ENCODE data around the gene ARID1A.
"Not testable (repeated sequence)": the region's sequence is repeated elsewhere in the genome, so short reads cannot be mapped to it uniquely, and the experiment has no call there.

ARID1A gene

DNA sequence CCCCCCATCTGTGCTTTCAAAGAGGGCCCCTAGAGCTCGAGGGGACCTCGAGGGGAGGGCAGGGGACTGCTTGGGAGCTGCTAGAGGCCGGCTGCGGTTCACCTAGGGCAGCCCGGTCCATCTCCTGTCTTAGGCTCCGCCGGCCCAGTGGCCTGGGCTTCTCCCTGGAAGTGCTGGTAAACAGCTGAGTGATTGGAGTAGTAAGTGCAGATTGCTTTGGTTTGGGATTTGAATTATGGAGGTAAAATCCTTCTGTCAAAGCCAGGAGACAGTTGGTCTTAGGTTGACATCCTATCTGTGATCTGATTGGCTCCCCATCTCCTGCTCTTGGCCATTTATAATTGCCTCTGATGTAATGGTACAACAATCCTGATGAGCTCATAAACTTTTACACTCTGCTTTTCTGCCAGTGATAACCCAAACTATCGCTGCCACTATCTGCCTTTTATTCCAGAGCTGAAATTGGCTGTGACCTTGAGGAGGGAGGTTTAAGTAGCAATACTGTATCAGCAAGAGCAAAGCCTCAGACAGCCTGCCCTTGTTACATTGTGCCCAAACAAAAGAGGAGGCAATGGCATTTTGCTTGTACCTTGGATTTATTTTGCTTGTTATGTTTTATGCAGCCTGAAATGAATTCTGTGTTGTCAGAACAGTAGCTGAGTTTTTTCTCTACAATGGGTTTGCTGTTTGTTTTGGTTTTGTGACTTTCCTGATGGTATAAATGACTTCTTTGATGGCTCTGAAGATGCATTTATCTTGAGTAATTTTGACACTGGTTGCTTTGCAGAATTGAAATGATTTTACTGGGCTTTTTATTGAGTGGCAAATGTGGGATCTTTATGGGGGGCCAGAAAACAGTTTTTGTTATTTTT lies 2.4 kb downstream of the ARID1A start:
- DNase-seq, result peak; percentile 79

DNA sequence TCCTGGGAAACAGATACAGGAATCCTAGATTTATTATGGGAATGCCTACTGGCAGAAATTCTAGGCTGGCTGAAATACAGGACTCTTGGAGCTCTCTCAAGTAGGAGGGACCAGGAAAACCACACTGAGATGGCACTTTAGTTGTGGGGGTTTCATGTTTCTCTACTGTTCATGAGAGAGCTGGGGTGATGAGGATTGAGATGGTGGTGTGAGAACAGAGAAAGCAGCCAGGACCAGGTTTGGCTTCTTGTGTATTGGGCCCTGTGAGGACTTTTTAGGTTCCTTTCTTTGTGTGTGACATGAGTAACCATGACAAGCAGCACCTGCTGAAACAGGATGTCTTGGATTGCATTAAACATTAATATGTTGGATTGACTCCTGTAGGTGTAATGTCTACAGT lies 4.9 kb downstream of the ARID1A start:
- no peak for DNase-seq

DNA sequence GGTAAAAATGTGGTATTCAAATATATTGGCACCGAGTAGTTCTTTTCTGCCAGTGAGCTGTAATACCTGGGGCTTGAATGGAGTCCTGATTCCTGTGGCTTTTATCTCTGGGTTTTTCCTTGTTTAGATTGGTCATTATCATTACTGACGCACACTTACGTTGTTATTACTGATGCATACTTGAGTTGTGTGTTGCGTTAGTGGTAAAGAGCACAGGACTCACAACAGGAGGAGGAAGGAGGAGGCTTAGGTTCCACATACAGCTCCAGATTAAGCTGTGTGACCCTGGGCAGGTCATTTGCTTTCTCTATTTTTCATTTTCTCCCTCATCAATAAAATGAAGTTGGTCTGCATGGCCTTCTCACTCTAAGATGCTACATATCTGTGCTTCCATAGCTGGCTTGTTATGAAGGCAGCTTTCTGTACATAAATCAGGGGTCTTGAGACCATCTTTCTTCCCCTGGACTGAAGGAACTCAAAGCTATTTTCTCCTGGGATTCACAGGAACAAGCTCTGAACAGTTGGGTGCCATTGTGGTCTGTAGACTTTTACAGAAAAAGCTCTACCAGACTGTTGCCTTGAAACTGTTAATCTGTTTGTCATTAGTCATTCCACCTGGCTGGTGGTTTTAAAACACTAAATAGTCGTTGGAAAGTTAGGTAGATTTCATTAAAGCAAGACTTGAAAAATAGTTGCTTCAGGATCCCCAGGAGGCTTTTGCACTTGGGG lies 5.6 kb downstream of the ARID1A start:
- no peak for DNase-seq

DNA sequence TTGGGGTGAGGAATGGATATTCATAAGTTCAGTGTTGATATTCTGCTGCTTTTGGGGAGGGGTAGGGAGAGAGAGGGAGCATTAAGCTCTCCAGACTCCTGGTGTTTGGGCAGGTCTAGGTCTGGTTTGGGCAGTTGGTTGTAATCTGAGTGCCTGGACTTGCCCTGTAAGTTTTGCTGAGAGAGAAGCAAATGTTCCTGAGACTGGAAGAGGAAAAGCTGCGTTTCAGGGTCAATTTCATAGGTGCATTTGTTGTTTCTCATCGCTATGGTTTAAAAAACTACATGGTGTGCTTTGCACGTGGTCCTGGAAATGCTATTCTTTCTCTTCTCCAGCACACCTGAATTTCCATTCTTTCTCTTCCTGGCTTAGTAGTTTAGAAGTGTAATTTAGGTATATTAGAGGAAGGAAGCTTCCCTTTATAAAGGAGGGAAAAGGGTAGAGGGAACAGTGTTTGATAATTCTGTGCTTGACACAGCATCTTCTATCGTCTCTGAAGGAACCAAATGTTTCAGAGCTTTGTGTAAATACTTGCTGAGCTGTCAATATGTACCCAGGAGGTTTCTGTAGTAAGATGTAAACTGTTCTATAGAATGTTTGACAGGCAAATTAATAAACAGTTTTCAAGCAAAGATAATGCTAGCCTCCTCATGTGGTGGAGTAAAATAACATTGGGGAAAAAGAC lies 6.3 kb downstream of the ARID1A start:
- DNase-seq, result no peak

DNA sequence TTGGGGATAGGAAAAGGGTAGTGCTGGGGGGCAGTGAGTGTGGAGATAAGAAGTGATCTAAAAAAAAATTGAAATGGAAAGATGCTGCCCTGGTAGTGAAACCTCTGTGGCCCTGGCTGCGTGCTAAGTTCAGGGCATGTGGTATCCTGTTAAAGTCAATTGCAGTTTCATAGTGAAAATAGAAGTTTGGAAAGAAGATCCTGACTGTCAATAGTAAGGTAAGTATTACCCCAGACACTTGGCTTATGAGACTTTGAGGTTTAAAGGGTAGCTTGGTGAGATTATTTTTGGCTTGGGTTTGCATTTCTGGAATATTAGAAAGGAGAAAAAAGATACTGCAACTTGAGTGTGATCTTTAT lies 6.8 kb downstream of the ARID1A start:
- no peak for DNase-seq

DNA sequence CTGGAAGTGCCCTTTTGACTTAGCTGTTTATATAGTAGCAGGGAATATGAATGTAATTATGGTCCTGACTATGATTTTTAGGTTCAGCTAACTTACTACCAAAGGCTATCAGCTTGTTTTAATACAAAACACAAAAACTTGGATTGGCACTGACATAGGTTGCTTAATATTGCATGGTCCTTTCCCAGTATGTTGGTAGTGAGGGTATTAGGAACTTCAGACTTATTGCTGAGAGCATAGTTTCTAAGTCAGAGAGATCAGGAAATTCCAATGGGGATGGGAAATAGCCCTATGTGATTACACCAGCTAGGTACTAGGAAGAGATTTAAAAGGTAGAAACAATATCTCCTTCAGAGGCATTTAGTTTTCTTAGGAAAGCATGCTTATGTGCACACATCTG lies 7.7 kb downstream of the ARID1A start:
- DNase-seq, result no peak

DNA sequence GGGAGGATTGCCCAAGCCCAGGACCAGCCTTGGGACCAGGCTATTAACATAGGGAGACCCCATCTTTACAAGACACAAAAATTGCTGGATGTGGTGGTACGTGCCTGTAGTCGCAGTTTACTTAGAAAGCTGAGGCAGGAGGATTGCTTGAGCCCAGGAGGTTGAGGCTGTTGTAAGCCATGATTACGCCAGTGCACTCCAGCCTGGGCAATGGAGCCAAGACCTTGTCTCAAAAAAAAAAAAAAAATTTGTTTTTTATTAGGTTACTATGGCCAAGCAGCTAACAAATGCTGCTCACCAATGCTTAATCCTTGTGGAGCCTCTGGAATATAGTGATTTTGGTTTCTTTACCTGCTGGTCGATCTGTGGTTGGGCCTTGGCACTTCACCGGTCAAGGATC lies 8.8 kb downstream of the ARID1A start:
- DNase-seq, result no peak

DNA sequence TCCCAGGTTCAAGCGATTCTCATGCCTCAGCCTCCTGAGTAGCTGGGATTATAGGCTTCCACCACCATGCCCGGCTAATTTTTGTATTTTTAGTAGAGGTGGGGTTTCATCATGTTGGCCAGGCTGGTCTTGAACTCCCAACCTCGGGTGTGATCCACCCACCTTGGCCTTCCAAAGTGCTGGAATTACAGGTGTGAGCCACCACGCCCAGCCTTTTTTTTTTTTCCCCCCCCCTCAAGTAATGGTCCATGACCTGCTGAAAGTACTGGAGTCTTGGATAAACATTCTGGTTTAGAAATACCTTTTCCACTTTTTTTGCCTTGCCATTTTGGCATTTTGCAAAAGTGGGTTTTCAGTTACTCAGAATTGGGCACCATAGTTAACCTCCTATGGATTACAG lies 9.4 kb downstream of the ARID1A start:
- DNase-seq, result not testable (repeated sequence)

DNA sequence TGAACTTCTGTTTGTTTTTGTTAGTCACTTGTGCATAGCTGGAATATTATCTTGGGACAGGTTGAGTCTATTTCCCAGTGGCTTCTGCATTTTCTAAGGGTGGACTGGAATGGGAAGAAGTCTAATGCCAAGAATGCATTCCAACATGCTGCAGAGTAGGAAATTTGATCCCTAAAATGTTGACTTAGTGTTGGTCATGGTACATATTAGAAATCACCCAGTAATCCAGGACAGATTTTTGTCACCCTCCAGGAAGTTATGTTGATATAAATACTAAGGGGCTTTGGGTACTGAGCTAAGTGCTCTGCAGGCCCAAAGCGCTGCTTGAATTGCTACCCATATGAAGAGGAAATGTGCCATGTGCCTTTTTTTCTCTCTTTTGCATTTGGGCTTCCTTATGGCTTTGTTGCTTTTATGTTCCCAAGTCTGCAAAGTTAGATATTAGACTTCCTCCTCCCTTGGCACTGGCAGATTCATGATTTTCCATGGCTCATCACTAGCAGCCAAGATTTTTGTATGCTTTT lies 10.0 kb downstream of the ARID1A start:
- DNase-seq, result no peak

DNA sequence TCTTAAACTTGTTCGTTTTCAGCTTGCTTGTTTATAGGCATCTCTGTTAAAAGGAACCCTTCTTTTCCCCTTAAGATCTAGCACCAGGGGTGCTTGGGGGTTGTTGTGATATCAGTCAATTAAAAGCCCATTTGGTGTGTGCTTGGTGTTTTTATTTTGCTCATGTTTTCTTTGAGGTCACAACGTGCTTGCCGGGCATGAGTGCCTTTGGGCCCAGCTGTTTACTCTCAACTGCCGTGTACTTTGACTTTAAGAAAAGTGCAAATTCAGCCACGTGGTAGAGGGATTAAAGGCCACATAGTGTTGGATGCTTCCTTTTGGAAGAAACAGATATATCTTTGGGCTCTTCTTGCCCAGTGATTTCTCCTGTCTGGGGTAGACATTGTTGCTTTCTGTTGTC lies 10.5 kb downstream of the ARID1A start:
- no peak for DNase-seq

DNA sequence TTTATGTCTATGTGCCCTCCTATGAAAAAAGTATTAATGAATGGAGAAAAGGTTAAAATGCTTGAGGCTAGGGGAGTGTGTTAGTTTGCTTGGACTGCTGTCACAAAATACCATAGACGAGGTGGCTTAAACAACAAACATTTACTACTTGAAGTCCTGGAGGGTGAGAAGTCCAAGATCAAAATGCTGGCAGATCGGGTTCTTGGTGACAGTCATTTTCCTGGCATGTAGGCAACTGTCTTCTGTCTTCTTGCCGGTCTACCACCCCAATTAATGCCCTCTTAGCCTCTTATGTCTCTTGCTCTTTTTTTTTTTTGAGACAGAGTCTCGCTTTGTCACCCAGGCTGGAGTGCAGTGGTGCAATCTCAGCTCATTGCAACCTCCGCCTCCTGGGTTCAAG lies 15.0 kb downstream of the ARID1A start:
- no peak for DNase-seq

DNA sequence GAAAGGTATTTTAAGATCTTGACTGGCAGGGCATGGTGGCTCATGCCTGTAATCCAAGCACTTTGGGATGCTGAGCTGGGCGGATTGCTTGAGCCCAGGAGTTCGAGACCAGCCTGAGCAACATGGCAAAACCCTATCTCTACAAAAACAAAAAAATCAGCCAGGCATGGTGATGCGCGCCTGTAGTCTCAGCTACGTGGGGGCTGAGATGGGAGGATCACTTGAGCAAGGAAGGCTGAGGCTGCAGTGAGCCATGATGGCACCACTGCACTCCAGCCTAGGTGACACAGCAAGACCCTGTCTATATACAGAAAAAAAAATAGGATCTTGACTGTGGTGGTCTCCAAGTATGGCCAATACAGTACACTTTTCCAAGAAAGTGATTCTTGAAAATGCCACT lies 16.0 kb downstream of the ARID1A start:
- DNase-seq, result no peak

DNA sequence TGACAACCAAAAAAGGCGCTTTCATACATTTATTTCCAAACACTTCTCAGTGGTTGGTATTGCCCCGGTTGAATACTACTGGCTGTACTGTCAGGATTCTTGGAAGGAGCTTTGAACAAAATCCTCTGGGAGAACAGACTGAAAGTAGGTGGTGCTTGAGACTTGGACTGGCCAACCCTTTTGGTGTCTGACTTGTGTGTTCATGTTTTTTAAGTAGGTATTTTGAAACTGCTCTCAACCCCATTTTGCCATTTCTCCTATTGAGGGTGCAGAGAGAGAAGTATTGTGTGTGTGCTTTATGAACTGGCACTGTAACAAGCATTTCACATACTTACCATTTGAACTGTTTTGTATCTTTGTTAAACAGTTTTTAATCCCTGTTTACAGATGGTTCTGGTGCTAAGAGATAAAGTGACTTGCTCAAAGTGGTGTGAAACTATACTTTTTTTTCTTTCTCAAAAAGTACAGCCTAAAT lies 21.2 kb downstream of the ARID1A start:
- DNase-seq, result no peak

DNA sequence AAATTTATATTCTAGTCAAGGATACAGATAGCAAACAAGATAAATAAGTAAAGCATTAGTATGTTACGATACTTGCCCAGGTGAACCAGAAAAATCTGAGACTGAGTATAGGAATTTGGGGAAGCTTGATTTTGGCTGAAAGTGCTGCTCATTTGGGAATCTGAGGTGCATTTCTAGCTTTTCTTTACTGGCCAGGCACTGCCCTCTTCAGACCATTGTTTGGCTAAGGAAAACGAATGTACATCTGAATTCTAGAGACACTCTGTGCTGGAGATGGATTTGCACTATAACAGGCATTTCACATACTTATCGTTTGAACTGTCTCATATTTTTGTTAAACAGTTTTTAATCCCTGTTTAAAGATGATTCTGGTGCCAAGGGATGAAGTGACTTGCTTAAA lies 23.4 kb downstream of the ARID1A start:
- DNase-seq, result no peak

DNA sequence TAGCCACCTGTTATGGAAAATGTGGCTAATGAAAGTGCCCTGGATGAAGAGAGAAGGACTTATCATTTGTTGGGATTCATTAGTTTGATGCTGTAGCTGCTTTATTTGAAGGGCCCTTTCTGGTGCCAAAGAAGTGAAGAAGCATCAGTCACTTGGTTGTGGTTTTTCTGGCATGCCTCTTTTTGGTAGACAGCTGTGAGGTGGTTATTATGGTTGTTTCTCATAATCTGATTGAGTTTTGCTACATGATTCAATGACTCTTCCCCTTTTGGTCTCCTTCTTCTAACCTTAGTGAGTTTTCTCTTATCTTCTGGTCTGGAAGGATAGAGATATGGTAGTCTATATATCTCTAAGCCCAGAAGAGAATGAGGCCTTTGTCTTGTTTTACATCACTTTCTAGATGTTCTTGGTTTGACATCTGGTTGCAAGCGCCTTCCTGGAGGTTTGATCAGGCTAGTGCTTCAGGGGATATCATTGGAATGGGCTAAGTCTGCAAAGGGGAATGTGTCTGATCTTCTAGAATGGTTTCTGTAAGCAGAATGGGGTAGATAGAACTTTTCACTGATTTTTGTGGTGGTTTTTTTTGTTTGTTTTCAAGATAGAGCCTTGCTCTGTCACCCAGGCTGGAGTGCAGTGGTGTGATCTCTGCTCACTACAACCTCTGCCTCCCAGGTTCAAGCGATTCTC lies 26.0 kb downstream of the ARID1A start:
- no peak for DNase-seq

DNA sequence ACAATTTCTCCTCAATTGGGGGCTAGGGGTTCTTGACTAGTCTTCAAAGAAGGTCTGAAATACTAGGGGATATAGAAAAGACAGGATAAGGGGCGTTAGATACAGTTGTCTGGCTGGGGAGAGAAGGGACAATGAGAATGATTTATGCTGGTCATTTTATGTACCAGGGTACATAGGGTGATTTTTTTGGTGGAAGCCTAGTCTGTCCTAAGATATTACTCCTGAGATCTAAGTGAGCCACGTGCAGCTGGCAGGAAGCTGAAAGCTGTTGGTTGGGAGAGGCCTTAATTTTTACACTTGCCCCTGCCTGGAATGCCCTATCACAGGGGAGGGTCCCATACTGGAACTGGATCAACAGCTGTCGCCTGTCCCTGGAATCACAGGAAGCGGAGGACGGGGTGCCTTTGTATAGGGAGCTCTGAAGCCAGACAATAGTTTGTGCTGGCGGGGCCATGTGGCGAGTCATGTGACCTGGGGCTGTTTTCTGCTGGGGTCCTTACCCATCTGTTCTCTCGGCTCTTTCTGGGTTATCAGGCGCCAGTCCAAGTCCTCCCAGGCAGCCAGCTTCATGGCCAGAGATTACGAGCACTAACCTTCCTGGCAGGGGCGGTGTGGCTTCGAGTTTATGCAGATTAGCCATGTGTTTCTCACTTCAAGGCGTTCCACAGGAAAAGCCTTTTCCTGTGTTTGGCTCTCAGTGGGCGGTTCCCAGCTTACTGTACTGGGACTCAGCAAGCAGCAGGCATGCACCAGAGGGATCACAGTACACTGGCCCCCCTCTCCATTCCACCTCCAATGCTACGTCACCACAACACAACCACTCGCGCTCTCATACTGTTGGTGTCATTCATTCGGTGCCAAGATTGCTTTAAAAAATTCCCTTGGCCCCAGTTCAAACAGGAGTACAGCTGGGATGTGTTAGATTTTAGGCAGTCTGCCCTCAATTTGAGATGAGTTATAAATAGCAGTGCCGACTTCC lies 27.5 kb downstream of the ARID1A start:
- no peak for DNase-seq

DNA sequence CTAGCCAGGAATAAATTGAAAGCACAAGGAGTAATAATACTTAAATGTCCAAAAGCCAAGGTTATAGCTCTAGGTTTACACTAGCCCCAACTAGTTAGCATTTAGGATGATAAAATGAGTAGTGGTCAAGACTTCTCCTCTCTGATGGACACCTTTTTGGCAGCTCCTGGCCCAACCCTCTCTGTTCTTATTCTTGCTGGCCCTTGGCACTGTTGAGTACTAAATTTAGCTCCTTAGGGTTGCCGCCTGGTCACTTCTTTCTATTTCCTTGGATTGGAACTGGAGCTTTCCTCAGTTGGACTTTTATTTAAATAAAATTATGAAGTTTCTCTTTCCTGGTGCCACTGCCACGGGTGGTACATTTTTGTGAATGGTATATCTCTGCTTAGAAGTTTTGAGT lies 28.3 kb downstream of the ARID1A start:
- DNase-seq, result no peak

DNA sequence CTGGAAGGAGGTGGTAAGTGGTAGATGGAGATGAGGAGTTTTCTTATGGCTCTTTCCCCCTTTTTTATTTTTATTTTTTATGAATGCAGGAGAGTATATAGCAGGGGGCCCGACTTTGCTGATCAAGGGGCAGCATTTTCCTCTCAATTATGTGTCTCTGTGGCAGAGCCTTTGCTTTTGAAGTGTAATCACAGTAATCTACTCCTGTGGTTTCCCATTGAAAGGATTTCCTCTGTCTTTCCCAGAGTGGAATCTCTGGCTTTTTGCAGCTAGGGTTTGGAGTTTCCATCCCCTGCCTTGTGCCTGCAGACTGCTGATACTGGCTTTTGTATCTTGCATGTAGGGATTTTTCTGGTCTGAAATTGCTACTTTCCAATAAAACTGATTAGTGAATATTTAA lies 29.1 kb downstream of the ARID1A start:
- DNase-seq, result no peak

DNA sequence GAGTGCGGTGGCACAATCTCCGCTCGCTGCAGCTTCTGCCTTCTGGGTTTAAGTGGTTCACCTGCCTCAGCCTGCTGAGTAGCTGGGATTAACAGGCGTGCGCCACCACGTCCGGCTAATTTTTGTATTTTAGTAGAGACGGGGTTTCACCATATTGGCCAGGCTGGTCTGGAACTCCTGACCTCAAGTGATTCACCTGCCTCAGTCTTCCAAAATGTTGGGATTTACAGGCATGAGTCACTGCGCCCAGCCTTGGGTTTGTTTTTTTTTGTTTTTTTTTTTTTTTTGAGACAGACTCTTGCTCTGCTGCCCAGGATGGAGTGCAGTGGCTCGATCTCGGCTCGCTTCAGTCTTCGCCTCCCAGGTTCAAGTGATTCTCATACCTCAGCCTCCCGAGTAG lies 30.1 kb downstream of the ARID1A start:
- DNase-seq, result not testable (repeated sequence)

DNA sequence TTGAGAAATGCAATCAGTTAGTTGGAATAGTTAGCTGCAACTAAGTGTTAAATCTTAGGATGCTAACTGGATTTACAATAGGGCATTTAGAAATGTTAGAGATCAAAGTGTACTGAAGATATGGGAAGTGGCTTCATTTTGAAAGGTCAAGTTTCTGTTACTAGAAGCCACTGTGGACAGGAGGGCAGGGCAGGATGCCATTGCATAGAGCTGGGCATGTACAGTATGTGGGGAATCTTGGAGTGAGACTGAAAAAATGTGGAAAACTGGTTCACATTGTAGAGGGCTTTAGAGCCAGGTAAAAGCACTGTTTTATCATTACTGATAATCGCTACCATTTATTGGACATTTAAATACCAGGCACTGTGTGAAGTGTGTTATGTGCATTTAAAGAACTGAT lies 31.0 kb downstream of the ARID1A start:
- no peak for DNase-seq

DNA sequence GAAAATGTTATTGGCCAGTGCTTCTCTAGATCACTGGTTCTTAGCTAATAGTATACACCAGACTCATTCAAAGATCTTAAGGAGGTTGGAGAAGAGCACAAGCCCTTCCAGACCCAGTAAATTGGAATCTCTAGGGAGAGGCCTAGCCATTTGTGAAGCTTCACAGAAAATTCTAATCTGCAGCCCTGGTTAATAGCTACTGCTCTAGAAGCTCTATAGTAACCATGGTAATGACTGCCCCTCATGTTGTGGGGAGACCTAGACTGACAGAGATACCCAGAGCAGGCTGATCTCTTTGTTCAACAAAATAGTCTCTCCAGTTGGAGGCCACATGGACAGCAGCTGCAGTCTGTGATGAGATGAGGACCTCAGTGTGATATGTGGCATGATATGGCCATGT lies 31.7 kb downstream of the ARID1A start:
- no peak for DNase-seq

DNA sequence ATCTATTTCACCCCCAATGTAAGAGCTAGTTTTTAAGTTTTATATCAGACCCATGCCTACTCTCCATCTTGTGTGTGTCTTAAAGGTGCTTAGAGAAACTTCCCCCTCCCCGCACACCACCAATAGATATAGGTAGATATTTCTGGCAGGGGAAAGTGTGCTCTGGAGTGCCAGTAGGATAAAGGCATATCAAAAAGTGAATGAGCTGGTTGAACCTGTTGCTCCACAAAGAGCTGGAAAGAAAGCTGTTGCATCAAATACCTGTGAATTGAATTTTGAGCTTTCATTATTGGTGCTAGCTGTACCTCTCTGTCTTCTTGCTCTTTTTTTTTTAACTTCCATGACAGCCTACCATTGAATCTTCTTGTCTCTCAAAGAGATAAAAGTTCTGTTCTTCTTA lies 32.8 kb downstream of the ARID1A start:
- no peak for DNase-seq

All from NCI-H187 treated with DMSO at 0.1 percent for 48 hours (cell line).